Keratinocyte (primary cell): ENCODE data around the gene PSME3. TPM values are rescaled to one million over a fixed set of nuclear protein-coding genes. Genes with fewer than 3 reads are reported as not detected.

Experiments
- DNase-seq: peaks from one replicate; pipeline ENCODE4 v3.0.0-alpha.2; 2011; ENCODE audit warnings: low read depth, missing footprints, low spot score
- FAIRE-seq: peaks from 2 replicates; lab custom pipeline; 2011; peaks lifted over from hg19 to GRCh38; lab: Jason Lieb, UNC
- H2AFZ ChIP-seq: 2 replicates; pipeline ENCODE4 v1.6.0; 2012; ENCODE audit warnings: low read length, control low read depth, inconsistent platforms; ENCODE audit not compliant: control insufficient read depth
- H3K27ac ChIP-seq: 2 replicates; pipeline ENCODE4 v1.5.1; 2011; ENCODE audit warnings: low read length; ENCODE audit not compliant: control insufficient read depth, insufficient read depth
- H3K27me3 ChIP-seq: 3 replicates; pipeline ENCODE4 v1.6.0; 2011; ENCODE audit warnings: low read length; ENCODE audit not compliant: control insufficient read depth, insufficient read depth; ENCODE audit errors: extremely low read depth
- H3K36me3 ChIP-seq, 2 experiments: 2 replicates in 1 of 2; 3 replicates in 1 of 2; pipeline ENCODE4 v1.5.1; 2011; ENCODE audit warnings: low read length in 2 of 2, mild to moderate bottlenecking in 1 of 2; ENCODE audit not compliant: control insufficient read depth in 2 of 2, insufficient read depth in 2 of 2; ENCODE audit errors: extremely low read depth in 1 of 2
- H3K4me1 ChIP-seq: 3 replicates; pipeline ENCODE4 v1.5.1; 2011; ENCODE audit warnings: low read length; ENCODE audit not compliant: control insufficient read depth, insufficient read depth; ENCODE audit errors: extremely low read depth
- H3K4me2 ChIP-seq: 3 replicates; pipeline ENCODE4 v1.6.0; 2011; ENCODE audit warnings: low read depth, low read length; ENCODE audit not compliant: control insufficient read depth, insufficient read depth; ENCODE audit errors: extremely low read depth
- H3K4me3 ChIP-seq, 3 experiments: fragments of 200-600 bp in 1 of 3; sonication (generic) in 1 of 3; 2 replicates in 2 of 3; 3 replicates in 1 of 3; pipeline ENCODE4 v1.5.1; 2011 to 2016; ENCODE audit warnings: low read length in 3 of 3, mild to moderate bottlenecking in 3 of 3, control low read depth in 2 of 3, inconsistent platforms in 1 of 3, low read depth in 1 of 3, mixed read lengths in 1 of 3, mixed run types in 1 of 3, moderate library complexity in 1 of 3; ENCODE audit not compliant: control insufficient read depth in 2 of 3, insufficient read depth in 2 of 3; ENCODE audit errors: extremely low read depth in 1 of 3
- H3K79me2 ChIP-seq: 2 replicates; pipeline ENCODE4 v1.6.0; 2012; ENCODE audit warnings: low read length; ENCODE audit not compliant: control insufficient read depth, insufficient read depth
- H3K9ac ChIP-seq: 3 replicates; pipeline ENCODE4 v1.6.0; 2011; ENCODE audit warnings: low read length; ENCODE audit not compliant: control insufficient read depth, insufficient read depth; ENCODE audit errors: extremely low read depth
- H3K9me1 ChIP-seq: 3 replicates; pipeline ENCODE4 v1.6.0; 2011; ENCODE audit warnings: low read length; ENCODE audit not compliant: control insufficient read depth, insufficient read depth; ENCODE audit errors: extremely low read depth
- H3K9me3 ChIP-seq: 2 replicates; pipeline ENCODE4 v1.5.1; 2012; ENCODE audit warnings: low read depth, low read length; ENCODE audit not compliant: control insufficient read depth
- H4K20me1 ChIP-seq: 3 replicates; pipeline ENCODE4 v1.6.0; 2011; ENCODE audit warnings: low read length; ENCODE audit not compliant: control insufficient read depth, insufficient read depth; ENCODE audit errors: extremely low read depth
- EZH2 ChIP-seq: IDR thresholded peaks from one replicate; pipeline ENCODE4 v1.6.1; 2012; ENCODE audit warnings: inconsistent platforms, mild to moderate bottlenecking, low read length, moderate library complexity
- dilution Hi-C: fragments of 300-500 bp; cut with MboI; formaldehyde crosslinking; loops from one replicate; pipeline ENCODE4 v1.7.0; 2020; ENCODE audit warnings: low sequenced_read_pairs; ENCODE audit not compliant: extremely low pct_ligation_motif_present
- polyA plus RNA-seq, 5 experiments: library from polyadenylated mRNA; depleted of rRNA in 3 of 5; stranded (reverse) in 3 of 5; stranded (forward) in 1 of 5; unstranded in 1 of 5; fragments of >200 nt; gene quantifications; 1 replicate in 1 of 5; 2 replicates in 3 of 5; 3 replicates in 1 of 5; pipeline versions ENCODE4 v1.2.1 to v1.2.3, GENCODE V29; 2011 to 2012; ENCODE audit warnings: missing spikeins in 2 of 5, low read depth in 1 of 5, low replicate concordance in 1 of 5
- TF ChIP-seq, protein P1 (sequence below), 3 experiments: IDR thresholded peaks in 1 of 3; conservative IDR thresholded peaks in 1 of 3; optimal IDR thresholded peaks in 1 of 3; 2 replicates in 2 of 3; 3 replicates in 1 of 3; pipeline versions ENCODE3 to v1.5.1; 2011; ENCODE audit warnings: low read length in 3 of 3, mild to moderate bottlenecking in 3 of 3, moderate library complexity in 2 of 3, control low read depth in 1 of 3, inconsistent platforms in 1 of 3; ENCODE audit not compliant: insufficient read depth in 2 of 3; ENCODE audit errors: extremely low read depth in 1 of 3

Gene PSME3
- polyA plus RNA-seq, 1 donor (not counting 4 experiments of a cell fraction or from before 2014, with no cell fraction given) = 190 TPM

DNA sequence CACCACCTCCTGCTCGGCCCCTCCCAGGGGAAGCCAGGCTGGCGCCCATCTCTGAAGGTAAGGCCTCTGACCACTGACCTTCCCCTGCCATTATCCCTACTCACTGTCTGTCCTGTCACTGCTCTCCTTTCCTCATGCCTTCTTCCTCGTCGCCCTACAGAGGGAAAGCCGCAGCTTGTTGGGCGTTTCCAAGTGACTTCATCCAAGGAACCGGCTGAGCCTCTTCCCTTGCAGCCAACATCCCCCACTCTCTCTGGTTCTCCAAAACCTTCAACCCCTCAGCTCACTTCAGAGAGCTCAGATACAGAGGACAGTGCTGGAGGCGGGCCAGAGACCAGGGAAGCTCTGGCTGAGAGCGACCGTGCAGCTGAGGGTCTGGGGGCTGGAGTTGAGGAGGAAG lies 37.7 kb upstream of the PSME3 start:
- no peak overlapping the region for H2AFZ ChIP-seq
- H3K9me3 ChIP-seq = no peaks in the 10 kb centered on the region
- DNase-seq (no peak), FAIRE-seq (no peak)
- no peaks in the 10 kb centered on the region for H4K20me1 ChIP-seq
- H3K9ac ChIP-seq = no peak overlapping the region
- no peak overlapping the region for H3K27ac ChIP-seq
- H3K27me3 ChIP-seq = no peaks in the 10 kb centered on the region
- peaks cover 14% of the 10 kb centered on the region for H3K4me1 ChIP-seq
- no peak for TF ChIP-seq EZH2
- TF ChIP-seq, protein P1, sequence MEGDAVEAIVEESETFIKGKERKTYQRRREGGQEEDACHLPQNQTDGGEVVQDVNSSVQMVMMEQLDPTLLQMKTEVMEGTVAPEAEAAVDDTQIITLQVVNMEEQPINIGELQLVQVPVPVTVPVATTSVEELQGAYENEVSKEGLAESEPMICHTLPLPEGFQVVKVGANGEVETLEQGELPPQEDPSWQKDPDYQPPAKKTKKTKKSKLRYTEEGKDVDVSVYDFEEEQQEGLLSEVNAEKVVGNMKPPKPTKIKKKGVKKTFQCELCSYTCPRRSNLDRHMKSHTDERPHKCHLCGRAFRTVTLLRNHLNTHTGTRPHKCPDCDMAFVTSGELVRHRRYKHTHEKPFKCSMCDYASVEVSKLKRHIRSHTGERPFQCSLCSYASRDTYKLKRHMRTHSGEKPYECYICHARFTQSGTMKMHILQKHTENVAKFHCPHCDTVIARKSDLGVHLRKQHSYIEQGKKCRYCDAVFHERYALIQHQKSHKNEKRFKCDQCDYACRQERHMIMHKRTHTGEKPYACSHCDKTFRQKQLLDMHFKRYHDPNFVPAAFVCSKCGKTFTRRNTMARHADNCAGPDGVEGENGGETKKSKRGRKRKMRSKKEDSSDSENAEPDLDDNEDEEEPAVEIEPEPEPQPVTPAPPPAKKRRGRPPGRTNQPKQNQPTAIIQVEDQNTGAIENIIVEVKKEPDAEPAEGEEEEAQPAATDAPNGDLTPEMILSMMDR (optimal IDR thresholded peaks at IDR 0.05 in 1 of 3, IDR thresholded peaks at IDR 0.05 in 1 of 3, conservative IDR thresholded peaks at IDR 0.05 in 1 of 3; ENCODE audit: extremely low read depth in 1 of 3, insufficient read depth in 2 of 3, low read length in 3 of 3) = no peak
- H3K79me2 ChIP-seq = peaks cover 4% of the 10 kb centered on the region
- no peaks in the 10 kb centered on the region for H3K9me1 ChIP-seq
- dilution Hi-C loops = no loop called here
- H3K4me3 ChIP-seq = no peak overlapping the region
- peaks cover 0 to 5% of the 10 kb centered on the region in 2 experiments for H3K36me3 ChIP-seq
- no peak overlapping the region for H3K4me2 ChIP-seq

DNA sequence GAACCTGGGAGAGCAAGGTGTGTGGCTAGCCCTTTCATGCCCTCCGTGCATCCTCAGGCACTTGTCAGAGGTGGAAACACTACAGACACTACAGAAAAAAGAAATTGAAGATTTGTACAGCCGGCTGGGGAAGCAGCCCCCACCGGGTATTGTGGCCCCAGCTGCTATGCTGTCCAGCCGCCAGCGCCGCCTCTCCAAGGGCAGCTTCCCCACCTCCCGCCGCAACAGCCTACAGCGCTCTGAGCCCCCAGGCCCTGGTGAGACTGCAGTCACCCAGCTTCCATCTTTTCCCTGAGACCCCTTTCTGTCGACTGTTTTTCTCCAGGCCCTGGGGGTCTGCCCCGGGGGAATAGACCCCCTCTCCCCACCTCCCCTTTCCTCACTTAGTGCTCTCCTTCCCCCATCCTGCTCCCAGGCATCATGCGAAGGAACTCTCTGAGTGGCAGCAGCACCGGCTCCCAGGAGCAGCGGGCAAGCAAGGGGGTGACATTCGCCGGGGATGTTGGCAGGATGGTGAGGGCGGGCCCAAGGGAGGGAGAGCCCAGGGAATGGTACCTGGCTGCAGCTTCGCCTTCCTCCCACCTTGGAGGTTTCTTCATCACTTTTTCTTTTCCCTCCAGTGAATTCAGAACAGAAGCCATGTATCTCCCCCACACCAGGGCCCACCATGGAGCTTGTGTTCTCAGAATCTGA lies 37.0 kb upstream of the PSME3 start:
- no peaks in the 10 kb centered on the region for H3K27me3 ChIP-seq
- no peak for FAIRE-seq
- no peak overlapping the region for H3K27ac ChIP-seq
- TF ChIP-seq, protein P1 (optimal IDR thresholded peaks at IDR 0.05 in 1 of 3, IDR thresholded peaks at IDR 0.05 in 1 of 3, conservative IDR thresholded peaks at IDR 0.05 in 1 of 3; ENCODE audit: extremely low read depth in 1 of 3, insufficient read depth in 2 of 3, low read length in 3 of 3) = no peak
- TF ChIP-seq EZH2 = no peak
- H3K4me1 ChIP-seq = peaks cover 14% of the 10 kb centered on the region
- H3K9me1 ChIP-seq = no peaks in the 10 kb centered on the region
- H3K9ac ChIP-seq = no peak overlapping the region
- no peaks in the 10 kb centered on the region for H3K9me3 ChIP-seq
- peaks cover 4% of the 10 kb centered on the region for H3K79me2 ChIP-seq
- dilution Hi-C loops = no loop called here
- no peak overlapping the region for H2AFZ ChIP-seq
- H4K20me1 ChIP-seq = no peaks in the 10 kb centered on the region
- no peak overlapping the region for H3K4me3 ChIP-seq
- no peak for DNase-seq
- H3K36me3 ChIP-seq = peaks cover 0 to 5% of the 10 kb centered on the region in 2 experiments
- H3K4me2 ChIP-seq = no peak overlapping the region
